ENCODE measurements around the gene CLCN2.

The CLCN2 gene

GRCh38 chr3:184332370-184333090 lies 28.9 kb downstream of the CLCN2 start:
- no peak for DNase-seq (ENCODE audit: low read depth in 2 of 3, low spot score in 1 of 3)

GRCh38 chr3:184328516-184328915 lies 32.9 kb downstream of the CLCN2 start:
- no peak for DNase-seq (ENCODE audit: low read depth in 2 of 3, low spot score in 1 of 3)

DNA sequence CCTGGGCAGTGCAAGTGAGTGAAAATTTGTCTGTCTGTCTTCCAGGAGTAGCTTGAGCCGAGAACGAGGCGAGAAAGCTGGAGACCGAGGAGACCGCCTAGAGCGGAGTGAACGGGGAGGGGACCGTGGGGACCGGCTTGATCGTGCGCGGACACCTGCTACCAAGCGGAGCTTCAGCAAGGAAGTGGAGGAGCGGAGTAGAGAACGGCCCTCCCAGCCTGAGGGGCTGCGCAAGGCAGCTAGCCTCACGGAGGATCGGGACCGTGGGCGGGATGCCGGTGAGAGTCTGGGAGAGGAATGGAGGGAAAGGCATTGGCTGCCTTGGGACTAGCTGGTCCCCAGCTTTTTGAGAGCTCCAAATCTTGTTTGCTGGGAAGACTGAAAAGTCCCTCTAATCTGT lies 34.2 kb downstream of the CLCN2 start:
- DNase-seq (ENCODE audit: low read depth in 2 of 3, low spot score in 1 of 3), result no peak

DNA sequence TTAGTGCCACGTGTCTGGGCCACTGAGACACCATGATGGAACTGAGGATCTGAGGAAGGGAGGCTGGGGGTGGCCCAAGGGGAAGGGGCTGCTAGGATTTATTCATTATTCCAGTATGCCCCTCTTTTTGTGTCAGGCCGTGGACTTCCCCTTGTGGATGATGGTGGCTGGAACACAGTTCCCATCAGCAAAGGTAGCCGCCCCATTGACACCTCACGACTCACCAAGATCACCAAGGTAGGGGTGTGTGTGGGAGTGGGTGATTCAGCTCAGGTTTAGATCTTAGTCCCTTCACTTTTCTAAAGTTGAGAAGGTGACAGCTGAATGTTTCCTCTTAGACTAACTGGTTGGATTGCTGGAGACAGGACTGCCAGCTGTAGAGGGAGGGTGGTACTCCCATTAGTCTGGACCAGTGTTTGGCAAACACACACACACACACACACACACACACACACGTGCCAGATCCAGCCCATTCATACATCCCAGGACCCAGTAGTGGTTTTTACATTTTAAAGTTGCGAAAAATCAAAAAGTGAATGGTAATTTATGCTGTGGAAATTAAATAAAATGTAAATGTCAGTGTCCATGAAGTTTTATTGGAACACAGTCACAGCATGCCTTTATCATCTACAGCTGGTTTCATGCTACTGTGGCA lies 35.6 kb downstream of the CLCN2 start:
- peak in 1 of 3 donors; percentile 34 for DNase-seq (ENCODE audit: low read depth in 2 of 3, low spot score in 1 of 3)

GRCh38 chr3:184325269-184325668 lies 36.1 kb downstream of the CLCN2 start:
- no peak for DNase-seq (ENCODE audit: low read depth in 2 of 3, low spot score in 1 of 3)

DNA sequence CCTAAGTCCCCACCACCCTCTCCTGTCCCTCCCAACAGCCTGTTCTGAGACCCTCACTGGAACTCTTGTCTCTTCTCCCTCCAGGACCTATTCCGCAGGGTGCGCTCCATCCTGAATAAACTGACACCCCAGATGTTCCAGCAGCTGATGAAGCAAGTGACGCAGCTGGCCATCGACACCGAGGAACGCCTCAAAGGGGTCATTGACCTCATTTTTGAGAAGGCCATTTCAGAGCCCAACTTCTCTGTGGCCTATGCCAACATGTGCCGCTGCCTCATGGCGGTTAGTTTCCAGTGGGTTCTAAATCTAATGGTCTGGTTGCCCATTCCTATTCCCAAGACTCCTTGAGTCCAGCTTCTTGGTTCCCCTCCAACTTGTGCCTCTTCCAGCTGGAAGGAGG lies 37.7 kb downstream of the CLCN2 start:
- DNase-seq (ENCODE audit: low read depth in 2 of 3, low spot score in 1 of 3), result no peak

DNA sequence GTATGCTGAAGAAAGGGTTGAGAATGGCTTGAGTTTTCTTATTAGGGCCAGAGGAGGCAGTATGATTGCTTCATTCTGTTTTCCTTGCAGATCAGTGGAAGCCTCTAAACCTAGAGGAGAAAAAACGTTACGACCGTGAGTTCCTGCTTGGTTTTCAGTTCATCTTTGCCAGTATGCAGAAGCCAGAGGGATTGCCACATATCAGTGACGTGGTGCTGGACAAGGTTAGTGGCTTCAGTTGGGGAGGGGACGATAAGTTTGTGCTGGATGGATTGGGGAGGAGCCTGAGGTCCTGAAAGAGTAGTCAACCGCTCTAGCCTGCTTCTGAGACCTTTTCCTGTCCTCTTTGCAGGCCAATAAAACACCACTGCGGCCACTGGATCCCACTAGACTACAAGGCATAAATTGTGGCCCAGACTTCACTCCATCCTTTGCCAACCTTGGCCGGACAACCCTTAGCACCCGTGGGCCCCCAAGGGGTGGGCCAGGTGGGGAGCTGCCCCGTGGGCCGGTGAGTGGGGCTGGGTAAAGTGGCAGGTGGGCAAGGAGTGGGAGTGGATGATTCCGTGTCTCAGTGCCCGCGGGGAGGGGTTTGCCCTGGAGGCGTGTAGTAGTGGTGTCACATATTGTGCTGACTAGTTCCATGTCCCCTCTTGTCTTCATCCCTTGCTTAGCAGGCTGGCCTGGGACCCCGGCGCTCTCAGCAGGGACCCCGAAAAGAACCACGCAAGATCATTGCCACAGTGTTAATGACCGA lies 38.5 kb downstream of the CLCN2 start:
- no peak for DNase-seq (ENCODE audit: low read depth in 2 of 3, low spot score in 1 of 3)

DNA sequence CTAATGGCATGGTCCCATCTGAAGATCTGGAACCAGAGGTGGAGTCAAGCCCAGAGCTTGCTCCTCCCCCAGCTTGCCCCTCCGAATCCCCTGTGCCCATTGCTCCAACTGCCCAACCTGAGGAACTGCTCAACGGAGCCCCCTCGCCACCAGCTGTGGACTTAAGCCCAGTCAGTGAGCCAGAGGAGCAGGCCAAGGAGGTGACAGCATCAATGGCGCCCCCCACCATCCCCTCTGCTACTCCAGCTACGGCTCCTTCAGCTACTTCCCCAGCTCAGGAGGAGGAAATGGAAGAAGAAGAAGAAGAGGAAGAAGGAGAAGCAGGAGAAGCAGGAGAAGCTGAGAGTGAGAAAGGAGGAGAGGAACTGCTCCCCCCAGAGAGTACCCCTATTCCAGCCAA lies 39.7 kb downstream of the CLCN2 start:
- no peak for DNase-seq (ENCODE audit: low read depth in 2 of 3, low spot score in 1 of 3)

- no peak for DNase-seq (ENCODE audit: low read depth in 2 of 3, low spot score in 1 of 3)
Measured at GRCh38 chr3:184320104-184320445, 41.3 kb downstream of the CLCN2 start.

- no peak for DNase-seq (ENCODE audit: low read depth in 2 of 3, low spot score in 1 of 3)
Measured at GRCh38 chr3:184317201-184317600, 44.2 kb downstream of the CLCN2 start.

DNA sequence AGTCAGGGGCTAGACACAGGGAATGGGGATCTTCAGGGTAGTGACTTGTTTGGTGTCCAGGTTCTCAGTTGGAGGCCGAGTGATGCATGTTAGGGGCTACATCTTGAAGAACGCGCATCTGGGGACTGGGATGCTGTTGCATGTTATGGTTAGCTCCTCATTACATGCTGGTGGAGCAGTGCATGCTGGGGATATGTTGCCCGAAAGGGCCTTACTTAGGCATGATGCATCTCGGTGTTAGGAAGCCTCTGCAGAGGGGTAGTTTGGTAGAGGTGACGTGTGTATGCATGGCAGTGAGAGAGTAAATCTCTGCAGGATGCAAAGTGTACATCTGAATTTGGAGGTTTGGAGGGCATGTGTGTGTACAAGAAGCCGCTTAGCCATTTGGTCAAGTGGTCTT lies 44.6 kb downstream of the CLCN2 start:
- DNase-seq (ENCODE audit: low read depth in 2 of 3, low spot score in 1 of 3), result no peak

DNA sequence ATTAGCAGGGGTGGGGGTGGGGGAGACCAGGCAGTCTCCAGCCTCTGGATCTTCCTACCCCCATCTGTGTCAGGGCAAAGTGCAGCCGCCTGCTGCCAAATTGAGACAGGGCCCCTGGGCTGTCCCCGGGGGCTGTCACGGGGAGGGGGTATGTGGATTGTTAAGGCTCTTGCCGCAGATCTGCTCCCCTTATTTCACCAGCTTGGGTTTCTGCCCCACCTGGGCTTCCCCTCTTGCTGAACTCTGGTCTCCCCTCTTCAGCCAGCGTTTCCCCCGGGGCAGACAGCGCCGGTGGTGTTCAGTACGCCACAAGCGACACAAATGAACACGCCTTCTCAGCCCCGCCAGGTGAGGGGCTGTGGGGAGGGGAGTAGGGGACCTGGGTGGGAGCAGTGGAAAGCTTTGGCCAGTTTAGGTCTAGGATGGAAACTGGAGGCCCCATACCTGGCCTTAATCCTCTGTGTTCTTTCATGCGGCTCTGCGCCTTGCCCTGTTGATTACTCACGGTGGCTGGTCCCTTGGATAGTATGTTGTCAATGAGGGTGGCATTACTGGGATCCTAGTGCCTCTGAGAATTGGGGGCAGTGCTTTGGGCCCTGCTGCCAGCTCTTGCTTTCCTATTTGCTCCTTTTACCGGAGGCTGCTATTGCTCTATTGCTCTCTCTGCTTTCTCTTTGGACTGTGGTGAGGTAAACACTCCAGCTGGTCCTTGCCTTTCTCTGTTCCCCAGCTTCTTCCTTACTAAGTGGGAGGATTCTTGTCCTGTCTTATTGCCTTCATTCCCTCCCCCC lies 45.3 kb downstream of the CLCN2 start:
- DNase-seq (ENCODE audit: low read depth in 2 of 3, low spot score in 1 of 3), result no peak

DNA sequence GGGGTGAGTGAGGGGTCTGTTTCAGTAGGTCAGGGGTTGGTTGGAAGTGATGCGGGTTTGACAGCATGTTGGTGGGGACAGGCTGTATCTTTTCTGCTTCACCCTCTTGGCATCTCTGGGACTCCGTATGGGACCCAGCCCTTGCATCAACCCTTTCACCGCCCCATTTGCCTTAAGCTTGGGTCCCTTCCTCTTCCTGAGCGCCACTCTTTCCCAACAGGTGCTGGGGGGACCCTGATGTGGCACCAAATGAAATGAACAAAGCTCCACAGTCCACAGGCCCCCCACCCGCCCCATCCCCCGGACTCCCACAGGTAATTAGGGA lies 45.9 kb downstream of the CLCN2 start:
- DNase-seq (ENCODE audit: low read depth in 2 of 3, low spot score in 1 of 3), result no peak

- no peak for DNase-seq (ENCODE audit: low read depth in 2 of 3, low spot score in 1 of 3)
Measured at GRCh38 chr3:184314700-184315542, 46.5 kb downstream of the CLCN2 start.

DNA sequence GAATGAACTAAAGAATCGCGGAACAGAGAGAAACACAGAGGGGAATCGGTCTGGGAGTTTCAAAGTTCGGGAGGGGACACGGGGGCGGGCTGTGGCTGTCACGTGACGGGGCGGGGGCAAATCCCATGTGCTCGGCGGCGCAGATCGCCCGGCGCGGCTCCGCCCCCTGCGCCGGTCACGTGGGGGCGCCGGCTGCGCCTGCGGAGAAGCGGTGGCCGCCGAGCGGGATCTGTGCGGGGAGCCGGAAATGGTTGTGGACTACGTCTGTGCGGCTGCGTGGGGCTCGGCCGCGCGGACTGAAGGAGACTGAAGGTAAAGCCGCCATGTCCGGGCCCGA lies 47.1 kb downstream of the CLCN2 start, which contains the start of gene EIF4G1:
EIF4G1 (plus strand) TSS at position 244 of the 337 bp plus-strand sequence. CDS start 1,191 bp downstream, outside the sequence.
- peak; percentile 84 to 93 (median 91) for DNase-seq (ENCODE audit: low read depth in 2 of 3, low spot score in 1 of 3)

- DNase-seq (ENCODE audit: low read depth in 2 of 3, low spot score in 1 of 3), result no peak
Measured at GRCh38 chr3:184311633-184312032, 49.8 kb downstream of the CLCN2 start.

DNA sequence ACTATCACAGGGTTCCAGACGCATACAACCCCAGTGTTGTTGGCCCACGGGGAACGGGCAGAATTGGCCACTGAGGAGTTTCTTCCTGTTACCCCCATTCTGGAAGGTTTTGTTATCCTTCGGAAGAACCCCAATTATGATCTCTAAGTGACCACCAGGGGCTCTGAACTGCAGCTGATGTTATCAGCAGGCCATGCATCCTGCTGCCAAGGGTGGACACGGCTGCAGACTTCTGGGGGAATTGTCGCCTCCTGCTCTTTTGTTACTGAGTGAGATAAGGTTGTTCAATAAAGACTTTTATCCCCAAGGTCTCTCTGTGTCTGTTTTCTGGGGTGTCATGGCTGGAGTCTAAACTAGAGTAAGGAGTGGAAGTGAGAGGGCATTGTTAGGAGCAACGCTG lies 52.7 kb downstream of the CLCN2 start:
- no peak for DNase-seq (ENCODE audit: low read depth in 2 of 3, low spot score in 1 of 3)

DNA sequence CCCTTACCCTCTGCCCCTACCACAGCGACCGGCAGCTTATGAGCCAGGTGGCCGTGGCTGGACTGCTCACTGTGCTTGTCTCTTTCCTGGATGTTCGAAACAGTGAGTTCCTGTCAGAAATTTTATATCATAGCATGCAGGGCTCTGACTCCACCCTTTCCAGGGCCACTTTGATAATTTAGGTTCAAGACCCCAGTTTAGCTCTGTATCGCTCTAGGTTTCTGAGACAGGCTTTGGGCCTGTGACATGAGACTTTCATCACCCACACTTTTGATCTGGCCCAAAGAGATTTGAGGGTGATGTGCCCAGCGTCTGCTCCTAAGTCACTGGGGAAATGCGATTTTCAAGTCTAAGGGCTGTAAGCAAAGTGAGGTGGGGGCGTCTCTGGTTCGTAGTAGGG lies 53.5 kb downstream of the CLCN2 start:
- no peak for DNase-seq (ENCODE audit: low read depth in 2 of 3, low spot score in 1 of 3)

- DNase-seq (ENCODE audit: low read depth in 2 of 3, low spot score in 1 of 3), result no peak
Measured at GRCh38 chr3:184306341-184306972, 54.9 kb downstream of the CLCN2 start.

GRCh38 chr3:184305577-184305976 lies 55.8 kb downstream of the CLCN2 start:
- no peak for DNase-seq (ENCODE audit: low read depth in 2 of 3, low spot score in 1 of 3)

Data from stimulated activated CD4-positive, alpha-beta T cell treated with anti-CD3 and anti-CD28 coated beads, Interleukin-12 subunit alpha, Interleukin-12 subunit beta, amount 100 ng/mL, for 48 hours (primary cell).